ES-I3 (cell line): ENCODE measurements around the gene SSU72.

ENCODE experiments used
- H3K36me3 ChIP-seq: 2 replicates; pipeline ENCODE4 v1.6.1; 2013; ENCODE audit warnings: mild to moderate bottlenecking, low read length, control low read depth, moderate library complexity; ENCODE audit not compliant: insufficient read depth
- H3K4me1 ChIP-seq: 2 replicates; pipeline ENCODE4 v1.6.1; 2013; ENCODE audit warnings: mild to moderate bottlenecking, control low read depth, low read length; ENCODE audit not compliant: insufficient read depth
- H3K9ac ChIP-seq: 2 replicates; pipeline ENCODE4 v1.6.1; 2013; ENCODE audit warnings: low read depth, mild to moderate bottlenecking, low read length, moderate library complexity
- H3K9me3 ChIP-seq: 2 replicates; pipeline ENCODE4 v1.6.1; 2013; ENCODE audit warnings: mild to moderate bottlenecking, low read length, moderate library complexity; ENCODE audit not compliant: control insufficient read depth, insufficient read depth

Gene SSU72

DNA sequence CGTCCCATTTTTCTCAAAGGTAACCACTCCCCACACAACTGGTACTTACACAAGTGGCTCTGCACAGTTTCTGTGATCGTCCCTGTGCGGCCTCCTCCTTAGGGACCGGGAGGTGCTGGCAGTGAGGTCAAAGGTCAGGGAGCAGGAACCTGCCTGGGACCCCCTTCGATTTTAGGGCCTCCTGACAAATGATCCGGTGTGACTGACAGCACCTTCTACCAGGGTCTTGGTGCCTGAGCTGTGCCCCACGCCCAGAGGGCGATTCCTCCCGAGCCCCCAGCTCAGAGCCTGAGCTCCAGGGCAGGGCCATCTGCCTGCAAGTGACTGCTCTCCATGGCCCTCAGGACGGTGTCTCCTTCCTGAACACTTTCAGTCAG lies 22.4 kb downstream of the SSU72 start:
- H3K9me3 ChIP-seq, result no peaks in the 10 kb centered on the region
- H3K36me3 ChIP-seq, result no peaks in the 10 kb centered on the region
- H3K4me1 ChIP-seq, result no peaks in the 10 kb centered on the region; the same call in 1 of the 2 replicates
- H3K9ac ChIP-seq, result no peak overlapping the region

GRCh38 chr1:1551524-1552262 lies 23.0 kb downstream of the SSU72 start:
- Histone ChIP-seq H3K9ac (no peak overlapping the region), H3K4me1 (no peaks in the 10 kb centered on the region; the same call in 1 of the 2 replicates), H3K9me3 (no peaks in the 10 kb centered on the region), H3K36me3 (no peaks in the 10 kb centered on the region)

- no peaks in the 10 kb centered on the region; the same call in 1 of the 2 replicates for H3K4me1 ChIP-seq
- no peaks in the 10 kb centered on the region for H3K9me3 ChIP-seq
- no peak overlapping the region for H3K9ac ChIP-seq
- no peaks in the 10 kb centered on the region for H3K36me3 ChIP-seq
Observed at GRCh38 chr1:1550591-1551432, 23.9 kb downstream of the SSU72 start.

DNA sequence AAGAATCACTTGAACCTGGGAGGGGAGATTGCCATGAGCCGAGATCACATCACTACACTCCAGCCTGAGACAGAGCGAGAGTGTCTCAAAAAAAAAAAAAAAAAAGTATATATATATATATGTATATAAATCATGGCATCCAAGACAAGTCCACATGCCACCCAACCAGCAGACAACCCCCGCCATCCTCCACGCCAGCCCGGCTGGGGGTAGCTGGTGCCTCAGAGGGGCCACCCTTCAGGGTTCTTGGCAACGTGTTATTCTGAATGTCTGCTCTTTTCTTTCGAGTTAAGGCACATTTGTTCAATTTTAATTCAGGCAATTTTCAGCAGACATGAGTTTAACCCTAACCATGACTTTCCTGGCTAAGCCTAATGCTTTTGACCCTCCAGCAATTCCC lies 24.6 kb downstream of the SSU72 start:
- H3K36me3 ChIP-seq, result no peaks in the 10 kb centered on the region
- no peaks in the 10 kb centered on the region for H3K9me3 ChIP-seq
- H3K9ac ChIP-seq, result no peak overlapping the region
- no peaks in the 10 kb centered on the region; the same call in 1 of the 2 replicates for H3K4me1 ChIP-seq

DNA sequence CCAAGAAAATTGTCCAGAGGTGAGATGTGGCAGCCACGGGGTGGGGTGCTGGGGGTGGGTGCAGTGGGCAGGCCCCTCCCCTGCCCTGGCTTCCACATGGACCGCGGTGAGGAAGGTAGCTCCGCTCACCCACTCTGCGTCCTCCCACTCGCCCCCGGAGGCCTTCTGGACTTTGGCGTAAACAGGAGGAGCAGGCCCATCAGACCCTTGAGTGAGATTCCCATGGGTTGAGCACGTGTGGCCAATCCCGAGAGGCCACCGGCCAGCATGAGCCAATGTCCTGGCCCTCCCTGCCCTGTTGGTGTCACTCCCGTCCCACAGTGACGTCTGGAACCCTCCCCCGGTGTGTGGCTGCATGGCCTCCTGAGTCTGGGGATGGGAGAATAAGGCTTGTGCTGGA lies 26.1 kb downstream of the SSU72 start:
- H3K9ac ChIP-seq, result no peak overlapping the region
- H3K36me3 ChIP-seq, result 0 out of 2 replicates have a peak, but pooled peaks cover 3% of the 10 kb centered on the region
- no peaks in the 10 kb centered on the region for H3K9me3 ChIP-seq
- no peaks in the 10 kb centered on the region for H3K4me1 ChIP-seq

DNA sequence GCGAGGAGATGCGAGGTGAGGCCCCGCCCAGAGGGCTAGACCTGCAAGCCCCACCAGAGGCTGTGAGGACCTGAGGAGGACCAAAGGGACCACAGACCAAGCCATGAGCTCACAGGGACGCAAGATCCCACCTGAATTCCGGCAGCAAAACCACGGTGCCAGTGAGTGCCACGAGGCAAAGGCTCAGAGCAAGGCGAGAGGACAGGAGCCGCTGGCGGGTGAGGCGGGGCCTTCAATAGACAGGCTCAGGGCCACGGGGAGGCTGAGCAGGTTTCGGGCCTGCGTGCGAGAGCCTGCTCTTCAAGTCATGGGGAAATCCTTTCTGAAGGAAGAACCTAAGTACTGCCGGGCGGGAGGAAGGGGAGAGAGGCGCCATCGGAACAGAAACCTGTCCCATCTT lies 27.2 kb downstream of the SSU72 start:
- Histone ChIP-seq H3K9me3 (no peaks in the 10 kb centered on the region), H3K9ac (no peak overlapping the region), H3K36me3 (0 out of 2 replicates have a peak, but pooled peaks cover 3% of the 10 kb centered on the region), H3K4me1 (no peaks in the 10 kb centered on the region)

DNA sequence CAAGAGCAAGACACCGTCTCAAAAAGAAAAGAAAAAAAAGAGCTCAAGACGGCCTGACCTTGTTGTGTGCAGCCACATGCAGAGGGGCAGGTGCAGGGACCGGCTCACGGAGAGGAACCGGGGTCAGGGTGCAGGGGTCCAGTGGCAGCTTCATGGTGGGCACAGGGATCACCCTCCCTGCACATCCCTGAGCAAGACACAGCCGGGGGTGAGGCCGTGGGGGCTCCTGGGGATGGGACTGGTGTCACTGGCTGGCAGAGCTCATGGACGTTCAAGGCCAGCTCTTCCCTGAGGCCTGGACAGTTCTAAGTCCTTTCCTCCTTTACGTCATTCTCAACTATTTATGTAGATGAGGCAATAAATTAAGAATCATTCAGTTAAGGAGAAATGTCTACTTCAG lies 27.7 kb downstream of the SSU72 start:
- Histone ChIP-seq H3K9ac (no peak overlapping the region), H3K9me3 (no peaks in the 10 kb centered on the region), H3K4me1 (no peaks in the 10 kb centered on the region), H3K36me3 (0 out of 2 replicates have a peak, but pooled peaks cover 3% of the 10 kb centered on the region)

- Histone ChIP-seq H3K9me3 (no peaks in the 10 kb centered on the region), H3K36me3 (0 out of 2 replicates have a peak, but pooled peaks cover 3% of the 10 kb centered on the region), H3K9ac (no peak overlapping the region)
Observed at GRCh38 chr1:1545946-1546737, 28.5 kb downstream of the SSU72 start.

GRCh38 chr1:1544544-1544943 lies 30.1 kb downstream of the SSU72 start:
- Histone ChIP-seq H3K36me3 (0 out of 2 replicates have a peak, but pooled peaks cover 3% of the 10 kb centered on the region), H3K4me1 (no peaks in the 10 kb centered on the region), H3K9ac (no peak overlapping the region), H3K9me3 (no peaks in the 10 kb centered on the region)

More at GRCh38 chr1:1545946-1546737, 28.5 kb downstream of the SSU72 start:
- H3K4me1 ChIP-seq, result no peaks in the 10 kb centered on the region

DNA sequence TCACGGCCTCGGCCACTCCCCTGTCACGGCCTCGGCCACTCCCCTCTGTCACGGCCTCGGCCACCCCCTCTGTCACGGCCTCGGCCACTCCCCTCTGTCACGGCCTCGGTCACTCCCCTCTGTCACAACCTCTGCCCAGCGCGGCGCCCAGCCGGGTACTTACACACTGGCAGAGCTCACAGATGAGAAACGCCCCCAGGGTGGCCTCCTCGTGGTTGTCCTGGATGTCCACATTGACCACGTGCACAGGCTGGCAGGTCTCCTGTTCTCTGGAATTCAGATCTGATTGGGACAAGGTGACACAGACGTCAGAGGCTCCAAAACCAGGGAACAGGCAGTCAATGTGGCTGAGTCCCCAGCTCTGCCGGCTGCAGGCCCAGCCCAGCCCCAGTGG lies 31.0 kb downstream of the SSU72 start:
- H3K36me3 ChIP-seq, result 0 out of 2 replicates have a peak, but pooled peaks cover 3% of the 10 kb centered on the region
- H3K4me1 ChIP-seq, result no peaks in the 10 kb centered on the region
- no peaks in the 10 kb centered on the region for H3K9me3 ChIP-seq
- H3K9ac ChIP-seq, result no peak overlapping the region

DNA sequence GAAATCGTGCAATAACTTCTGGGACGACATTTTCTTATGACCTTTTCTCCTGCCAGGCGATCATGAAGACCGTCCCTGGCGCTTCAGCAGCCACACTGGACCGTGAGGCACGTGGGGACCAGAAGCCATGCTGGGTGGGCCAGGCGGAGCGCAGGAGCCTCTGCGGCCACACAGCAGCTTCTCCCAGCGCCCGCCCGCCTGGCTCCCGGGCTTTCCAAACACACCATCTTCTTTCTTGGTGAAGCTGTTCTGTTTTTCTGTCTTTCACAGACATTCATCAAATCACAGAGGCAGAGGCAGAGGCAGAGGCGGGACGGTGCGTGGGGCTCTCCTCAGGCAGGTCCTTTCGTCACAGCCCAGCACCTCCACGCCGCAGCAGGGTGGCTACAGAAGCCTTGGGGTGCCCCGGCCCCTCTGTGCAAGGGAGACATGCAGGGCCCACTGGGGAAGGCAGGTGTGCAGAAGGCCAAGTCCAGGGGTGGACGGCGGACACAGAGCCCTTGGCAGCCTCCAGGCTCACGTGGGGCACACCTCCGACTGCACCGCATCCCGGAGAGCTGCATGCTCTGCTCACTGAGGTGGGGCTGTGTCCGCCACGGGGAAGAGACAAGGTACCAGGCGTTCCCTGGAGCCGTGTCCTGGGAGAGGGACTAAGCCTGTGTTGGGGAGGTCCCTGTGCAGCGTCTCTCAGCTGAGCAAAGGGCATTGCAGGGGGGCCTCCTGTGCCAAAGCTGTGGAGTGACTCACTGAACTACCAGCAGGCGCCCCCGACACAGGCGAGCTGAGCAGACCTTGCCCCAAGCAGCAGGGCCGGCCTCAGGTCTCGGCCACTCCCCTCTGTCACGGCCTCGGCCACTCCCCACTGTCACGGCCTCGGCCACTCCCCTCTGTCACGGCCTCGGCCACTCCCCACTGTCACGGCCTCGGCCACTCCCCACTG lies 31.6 kb downstream of the SSU72 start:
- H3K36me3 ChIP-seq, result 0 out of 2 replicates have a peak, but pooled peaks cover 3% of the 10 kb centered on the region
- no peaks in the 10 kb centered on the region for H3K4me1 ChIP-seq
- H3K9me3 ChIP-seq, result no peaks in the 10 kb centered on the region
- no peak overlapping the region for H3K9ac ChIP-seq

GRCh38 chr1:1541956-1542765 lies 32.5 kb downstream of the SSU72 start:
- no peaks in the 10 kb centered on the region for H3K4me1 ChIP-seq
- 0 out of 2 replicates have a peak, but pooled peaks cover 3% of the 10 kb centered on the region for H3K36me3 ChIP-seq

More at GRCh38 chr1:1541956-1542765, 32.5 kb downstream of the SSU72 start:
- Histone ChIP-seq H3K9me3 (no peaks in the 10 kb centered on the region), H3K9ac (no peak overlapping the region)
